Lower leg skin (tissue), 3 donors: Measurements from ENCODE around the gene BCS1L.

ENCODE experiments used
- POLR2A ChIP-seq, 2 donors: fragments of 450-650 bp; IDR thresholded peaks; one replicate each; pipeline ENCODE4 v1.6.1; 2016 to 2017; ENCODE audit warnings: antibody characterized with exemption in 2 of 2, mild to moderate bottlenecking in 1 of 2, moderate library complexity in 1 of 2
- TF ChIP-seq, protein P1 (sequence below), 3 donors: fragments of 450-650 bp; IDR thresholded peaks; one replicate each; pipeline ENCODE4 v1.5.1; 2016; ENCODE audit warnings: antibody characterized with exemption in 3 of 3, mild to moderate bottlenecking in 3 of 3, moderate library complexity in 2 of 3

DNA sequence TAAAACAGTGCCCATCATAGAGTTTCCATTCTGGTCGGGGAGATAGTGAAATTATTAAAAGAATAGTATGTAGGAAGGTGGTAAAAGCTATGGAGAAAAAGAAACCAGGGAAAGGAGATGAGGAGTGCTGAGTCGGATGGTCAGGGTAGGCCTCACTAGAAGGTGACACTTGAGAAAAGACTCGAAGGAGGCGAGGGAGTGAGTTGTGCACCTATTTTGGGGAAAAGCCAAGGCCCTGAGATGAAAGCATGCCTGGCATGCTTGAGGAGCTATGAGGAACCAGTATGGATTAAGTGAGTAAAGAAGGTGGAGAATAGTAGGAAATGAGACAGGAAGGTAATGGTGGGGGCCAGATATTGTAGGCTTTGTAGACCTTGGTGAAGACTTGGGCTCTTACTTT, 43.9 kb downstream of the BCS1L start:
- TF ChIP-seq, protein P1, sequence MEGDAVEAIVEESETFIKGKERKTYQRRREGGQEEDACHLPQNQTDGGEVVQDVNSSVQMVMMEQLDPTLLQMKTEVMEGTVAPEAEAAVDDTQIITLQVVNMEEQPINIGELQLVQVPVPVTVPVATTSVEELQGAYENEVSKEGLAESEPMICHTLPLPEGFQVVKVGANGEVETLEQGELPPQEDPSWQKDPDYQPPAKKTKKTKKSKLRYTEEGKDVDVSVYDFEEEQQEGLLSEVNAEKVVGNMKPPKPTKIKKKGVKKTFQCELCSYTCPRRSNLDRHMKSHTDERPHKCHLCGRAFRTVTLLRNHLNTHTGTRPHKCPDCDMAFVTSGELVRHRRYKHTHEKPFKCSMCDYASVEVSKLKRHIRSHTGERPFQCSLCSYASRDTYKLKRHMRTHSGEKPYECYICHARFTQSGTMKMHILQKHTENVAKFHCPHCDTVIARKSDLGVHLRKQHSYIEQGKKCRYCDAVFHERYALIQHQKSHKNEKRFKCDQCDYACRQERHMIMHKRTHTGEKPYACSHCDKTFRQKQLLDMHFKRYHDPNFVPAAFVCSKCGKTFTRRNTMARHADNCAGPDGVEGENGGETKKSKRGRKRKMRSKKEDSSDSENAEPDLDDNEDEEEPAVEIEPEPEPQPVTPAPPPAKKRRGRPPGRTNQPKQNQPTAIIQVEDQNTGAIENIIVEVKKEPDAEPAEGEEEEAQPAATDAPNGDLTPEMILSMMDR (IDR thresholded peaks at IDR 0.05): no peak
- no peak for TF ChIP-seq POLR2A (IDR thresholded peaks at IDR 0.05)
